GM18520 (cell line): Measurements from ENCODE around the gene MZT1.
"Not testable (repeated sequence)": the region's sequence is repeated elsewhere in the genome, so short reads cannot be mapped to it uniquely, and the experiment has no call there.

Experiments
- ATAC-seq: cut with Tn5 transposase; IDR thresholded peaks from one replicate; pipeline ENCODE4 v1.9.1; 2021; ENCODE audit not compliant: unreplicated experiment

Gene MZT1, protein sequence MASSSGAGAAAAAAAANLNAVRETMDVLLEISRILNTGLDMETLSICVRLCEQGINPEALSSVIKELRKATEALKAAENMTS

DNA sequence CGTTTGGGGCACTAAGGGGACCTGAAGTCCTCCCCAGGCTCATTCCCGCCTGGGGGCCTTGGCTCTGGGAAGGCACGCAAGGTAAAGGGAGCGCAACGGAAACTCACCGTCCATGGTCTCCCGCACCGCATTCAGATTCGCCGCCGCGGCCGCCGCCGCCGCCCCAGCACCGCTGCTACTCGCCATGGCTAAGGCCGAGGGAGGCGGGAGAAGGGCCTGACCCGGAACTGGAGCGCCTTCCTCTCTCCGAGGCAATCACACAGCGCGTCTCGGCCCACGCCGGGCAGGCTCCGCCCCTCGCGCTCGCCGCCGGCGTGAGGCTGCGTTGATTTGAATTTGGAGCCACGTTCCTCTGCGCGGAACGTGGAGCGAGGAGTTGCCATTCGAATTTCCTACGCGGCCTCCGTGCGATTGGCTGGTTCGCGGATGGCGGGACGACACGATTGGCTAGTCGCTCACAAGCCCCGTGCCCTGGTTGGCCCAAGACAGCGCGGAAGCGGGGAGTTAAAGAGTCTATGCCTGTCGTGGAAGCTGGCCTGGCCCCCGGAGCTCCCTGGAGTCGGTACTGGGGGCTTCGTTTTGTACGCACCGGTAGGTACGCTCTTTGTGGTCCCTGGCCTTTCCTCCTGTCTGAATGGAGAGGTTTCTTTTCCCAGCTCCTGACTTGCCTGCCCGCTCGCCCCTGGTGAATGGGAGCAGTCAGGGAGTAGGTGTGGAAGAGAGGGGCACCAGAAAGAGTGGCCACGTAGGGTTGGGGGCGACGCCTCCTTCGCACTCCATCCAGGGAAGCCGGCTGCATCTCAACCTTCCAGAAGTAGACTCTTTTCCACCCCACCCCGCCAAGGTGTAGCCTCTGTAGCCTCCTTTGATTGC, at the start of gene MZT1, which contains the start of gene BORA:
MZT1 (minus strand) TSS at position 213 of the 873 bp plus-strand sequence; CDS start at position 186, 27 bp downstream.
BORA (plus strand) TSS at position 507 of the 873 bp plus-strand sequence. CDS start 1,018 bp downstream, outside the sequence.
- ATAC-seq = peak; percentile 97

DNA sequence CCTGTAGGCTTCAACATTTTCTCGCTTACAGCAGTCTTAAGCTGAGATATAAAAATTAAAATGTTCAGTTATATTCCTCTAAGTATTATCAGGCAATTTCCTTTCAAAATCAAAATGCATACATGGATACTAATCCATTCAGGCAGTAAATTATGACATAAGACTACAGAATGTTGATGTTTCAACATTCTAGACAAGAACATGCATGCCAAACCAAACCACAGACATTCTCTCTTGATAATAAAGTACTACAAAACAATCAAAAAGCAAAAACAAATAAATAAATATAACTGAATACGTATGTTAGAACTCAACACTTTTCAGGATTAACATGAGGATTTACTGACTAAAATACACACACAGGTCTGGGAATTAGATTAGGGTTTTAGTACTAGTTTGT, 46.6 kb upstream of the MZT1 start:
- no peak for ATAC-seq

DNA sequence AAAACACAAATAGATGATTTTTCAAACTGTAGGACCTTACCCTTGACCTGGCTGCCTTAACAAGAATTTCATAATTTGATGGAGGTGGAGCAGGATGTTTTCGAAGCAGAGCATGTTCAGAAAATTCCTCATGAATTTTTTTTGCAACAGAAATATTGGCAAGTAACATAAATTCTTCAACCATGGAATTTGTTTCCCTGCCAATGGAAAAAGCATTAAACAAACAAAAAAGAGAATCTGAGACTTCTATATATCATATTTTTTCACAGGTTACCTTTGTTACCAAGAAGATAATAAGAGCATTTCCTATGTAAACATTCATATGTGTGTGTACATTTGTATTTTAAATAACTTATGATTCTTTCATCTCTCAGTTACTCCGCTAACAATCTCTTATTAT, 36.0 kb upstream of the MZT1 start:
- ATAC-seq = no peak

DNA sequence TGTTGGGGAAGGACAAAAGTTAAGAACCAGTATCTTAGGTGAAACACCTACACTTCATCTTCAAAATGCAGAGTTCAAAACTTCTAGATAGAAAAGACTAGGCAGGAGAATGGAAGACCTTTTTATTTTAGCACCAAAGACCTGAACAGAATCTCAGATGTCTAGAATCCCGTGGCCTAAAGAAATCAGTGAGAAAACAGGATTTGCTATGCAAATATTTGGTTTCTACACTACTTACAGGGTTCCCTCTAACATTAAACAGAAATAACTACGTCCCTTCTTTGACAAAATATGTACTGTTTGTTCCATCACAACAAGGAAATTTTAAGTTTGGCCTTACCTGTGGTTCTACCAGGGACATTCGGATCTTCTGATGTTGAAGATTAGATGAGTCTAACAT, 32.8 kb upstream of the MZT1 start:
- ATAC-seq = peak; percentile 46

DNA sequence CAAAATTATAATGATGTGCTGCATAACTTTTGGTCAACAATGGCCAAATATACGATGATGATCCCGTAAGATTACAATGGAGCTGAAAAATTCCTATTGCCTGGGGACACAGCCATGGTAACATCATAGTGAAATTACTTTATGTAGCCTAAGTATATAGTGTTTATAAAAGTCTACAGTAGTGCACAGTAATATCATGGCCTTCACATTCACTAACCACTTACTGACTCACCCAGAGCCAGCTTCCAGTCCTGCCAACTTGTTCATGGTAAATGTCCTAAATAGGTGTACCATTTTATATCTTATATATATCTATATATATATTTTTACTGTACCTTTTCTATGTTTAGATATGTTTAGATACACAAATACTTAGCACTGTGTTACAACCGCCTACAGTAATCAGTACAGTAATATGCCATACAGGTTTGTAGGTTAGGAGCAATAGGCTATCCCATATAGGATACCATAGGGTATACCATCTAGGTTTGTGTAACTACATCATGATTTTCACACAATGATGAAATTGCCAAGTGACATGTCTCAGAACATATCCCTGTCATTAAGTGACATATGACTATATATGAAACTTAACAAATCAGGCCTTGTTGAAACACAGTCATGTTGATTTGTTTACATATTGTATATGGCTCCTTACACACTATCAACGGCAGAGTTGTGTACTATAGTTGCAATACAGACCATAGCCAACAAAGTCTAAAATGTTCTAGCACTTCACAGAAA, 30.5 kb upstream of the MZT1 start:
- no peak for ATAC-seq

DNA sequence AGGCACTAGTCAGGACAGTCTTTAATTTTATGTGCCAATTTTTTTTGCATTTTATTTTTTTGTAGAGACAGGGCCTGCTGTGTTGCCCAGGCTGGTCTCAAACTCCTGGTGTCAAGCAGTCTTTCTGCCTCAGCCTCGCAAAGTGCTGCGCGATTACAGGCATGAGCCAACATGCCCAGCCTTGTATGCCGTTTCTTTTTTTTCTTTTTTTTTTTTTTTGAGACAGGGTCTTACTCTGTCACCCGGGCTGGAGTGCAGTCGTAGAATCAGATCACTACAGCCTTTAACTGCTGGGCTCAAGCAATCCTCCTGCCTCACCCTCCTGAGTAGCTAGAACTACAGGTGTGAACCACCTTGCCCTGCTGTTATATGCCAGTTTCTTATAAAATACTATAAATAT, 26.7 kb upstream of the MZT1 start:
- no peak for ATAC-seq

DNA sequence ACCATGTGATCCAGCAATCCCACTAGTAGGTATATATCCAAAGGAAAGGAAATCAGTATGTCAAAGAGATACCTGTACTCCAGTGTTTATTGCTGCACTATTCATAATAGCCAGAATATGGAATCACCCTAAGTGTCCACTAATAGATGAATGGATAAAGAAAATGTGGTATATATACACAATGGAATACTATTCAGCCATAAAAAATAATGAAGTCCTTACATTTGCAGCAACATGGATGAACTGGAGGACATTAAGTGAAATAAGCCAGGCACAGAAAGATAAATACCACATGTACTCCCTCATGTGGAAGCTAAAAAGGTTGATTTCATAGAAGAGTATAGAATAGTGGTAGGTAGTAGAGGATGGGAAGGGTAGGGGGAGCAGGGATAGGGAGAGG, 23.8 kb upstream of the MZT1 start:
- no peak for ATAC-seq

DNA sequence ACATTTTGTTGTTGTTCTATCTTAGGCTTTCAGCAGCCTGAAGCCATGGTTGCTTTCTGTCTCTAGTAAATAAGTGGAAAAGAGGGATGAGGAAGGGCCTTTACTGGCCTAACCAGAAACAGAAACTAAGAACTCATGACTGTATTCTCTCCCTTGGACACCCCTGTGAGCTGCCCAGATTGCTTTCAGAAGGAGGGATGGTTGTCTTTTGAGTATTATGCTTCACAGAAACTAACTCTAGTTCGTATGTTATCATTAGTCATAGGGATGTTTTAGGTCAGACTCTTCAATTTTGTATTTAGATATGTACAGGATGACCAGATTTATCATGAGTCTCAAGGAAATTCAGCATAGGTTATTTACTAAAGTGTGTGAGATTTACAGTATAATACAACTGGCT, 17.8 kb upstream of the MZT1 start:
- ATAC-seq = no peak

DNA sequence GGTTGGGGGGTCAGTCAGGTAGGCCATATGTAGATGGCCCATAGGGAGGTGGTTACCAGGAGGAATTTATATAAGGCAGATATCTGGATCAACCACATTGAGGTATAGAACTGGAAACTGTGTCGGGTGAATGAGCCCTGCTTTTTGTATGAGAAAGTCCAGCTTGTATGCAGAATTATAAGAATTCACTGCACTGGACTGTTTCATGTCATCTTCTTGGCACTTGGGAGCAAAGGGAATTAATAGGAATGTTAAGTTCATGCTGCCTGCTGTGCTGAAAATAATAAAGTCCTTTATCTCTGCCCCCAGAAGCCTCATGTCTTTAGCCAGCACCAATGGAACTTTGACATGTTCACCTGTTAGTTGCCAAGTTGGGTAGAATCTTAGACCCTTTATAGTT, 12.6 kb upstream of the MZT1 start:
- ATAC-seq = no peak

DNA sequence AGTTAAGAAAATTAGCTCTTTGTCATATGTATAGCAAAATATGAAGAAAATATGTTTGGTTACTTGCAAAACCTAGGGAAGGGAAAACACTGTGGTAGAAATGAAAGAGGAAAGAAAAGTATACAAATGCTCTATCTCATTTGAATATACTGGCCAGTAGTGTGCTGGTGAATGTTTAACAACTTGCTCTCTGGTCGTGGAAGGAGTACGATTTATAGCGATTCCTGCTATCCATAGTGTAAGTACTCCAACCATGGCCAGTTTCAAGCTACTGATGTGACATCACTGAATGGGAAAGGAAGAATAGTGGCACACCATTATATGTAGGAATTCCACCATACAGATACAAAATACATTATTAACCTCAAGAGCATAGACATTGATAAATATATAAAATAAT, 9.6 kb upstream of the MZT1 start:
- ATAC-seq = no peak

DNA sequence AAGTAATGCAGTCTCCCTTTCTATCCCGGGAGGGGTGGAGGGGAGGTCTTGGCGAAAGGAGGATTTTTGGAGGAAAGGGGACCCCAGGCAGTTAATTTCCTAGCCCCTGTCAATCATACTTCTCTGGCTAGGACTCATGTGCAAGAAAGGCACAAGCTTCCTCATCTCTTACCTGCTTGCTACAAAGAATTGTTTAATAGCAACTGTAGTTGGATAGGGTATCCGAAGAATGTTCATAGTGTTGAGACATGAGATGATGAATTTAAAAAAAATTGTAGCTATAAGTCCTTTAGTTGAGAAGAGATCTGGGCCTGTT, 819 bp upstream of the MZT1 start:
- no peak for ATAC-seq

DNA sequence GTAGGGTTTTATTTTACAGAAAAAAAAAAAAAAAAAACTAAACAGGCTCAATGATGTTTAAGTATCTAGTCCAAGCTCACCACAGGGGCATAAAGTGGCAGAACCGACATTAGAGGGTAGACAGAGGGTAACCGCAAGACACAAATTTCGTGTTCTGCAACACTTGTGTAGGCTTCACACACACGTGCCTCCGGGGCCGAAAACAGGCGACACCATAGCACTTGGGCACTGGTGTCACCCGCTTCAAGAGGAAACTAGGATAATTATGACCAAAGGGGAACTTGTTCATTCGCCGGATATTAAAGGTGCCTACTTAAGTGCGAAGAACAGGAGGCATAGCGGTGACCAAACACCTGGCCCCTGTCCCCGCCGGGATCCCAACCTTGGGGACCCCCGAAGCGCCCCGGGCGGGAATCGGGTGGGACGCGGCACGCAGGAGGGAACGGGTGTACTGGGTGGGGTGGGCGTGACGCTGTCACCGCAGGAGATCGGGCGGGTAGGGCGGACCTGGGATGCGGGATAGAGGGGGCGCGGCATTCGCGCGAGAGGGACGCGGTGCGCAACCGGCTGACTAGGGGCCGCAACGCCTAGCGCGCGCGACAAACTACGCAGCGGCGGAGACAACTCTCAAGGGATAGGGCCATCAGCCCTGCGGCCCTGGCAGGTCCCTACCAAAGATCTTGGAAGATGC, 558 bp downstream of the MZT1 start:
- peak; percentile 5 for ATAC-seq

DNA sequence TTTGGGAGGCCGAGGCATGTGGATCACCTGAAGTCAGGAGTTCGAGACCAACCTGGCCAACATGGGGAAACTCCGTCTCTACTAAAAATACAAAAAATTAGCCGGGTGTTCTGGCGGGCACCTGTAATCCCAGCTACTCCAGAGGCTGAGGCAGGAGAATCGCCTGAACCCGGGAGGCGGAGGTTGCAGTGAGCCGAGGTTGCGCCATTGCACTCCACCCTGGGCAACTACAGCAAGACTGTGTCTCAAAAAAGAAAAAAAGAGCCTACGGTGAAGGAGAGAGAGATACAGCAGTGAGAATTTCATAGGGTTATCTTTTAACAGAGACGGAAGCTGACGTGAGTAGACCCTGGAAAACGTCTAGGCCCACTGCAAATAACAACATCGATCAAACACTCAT, 1.2 kb downstream of the MZT1 start:
- ATAC-seq = not testable (repeated sequence)

DNA sequence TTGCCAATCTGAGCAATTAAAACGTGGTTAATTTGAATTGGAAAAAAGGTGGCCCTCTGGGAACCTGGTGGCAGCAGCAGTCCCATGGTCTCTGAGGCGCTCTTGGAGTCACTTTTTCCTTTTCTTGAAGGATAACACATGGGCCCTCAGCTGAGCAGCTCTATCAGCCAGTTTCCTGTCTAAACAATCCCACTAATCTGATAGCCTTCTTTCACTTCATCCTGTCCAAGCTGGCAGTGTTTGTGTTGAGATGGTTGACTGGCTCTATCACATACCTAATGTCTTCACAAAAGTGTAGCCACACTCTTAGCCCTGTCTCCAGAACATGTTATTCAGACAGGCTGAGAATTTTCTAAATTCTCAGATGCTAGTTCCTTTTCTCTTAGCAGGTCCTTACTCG, 10.7 kb downstream of the MZT1 start:
- no peak for ATAC-seq

DNA sequence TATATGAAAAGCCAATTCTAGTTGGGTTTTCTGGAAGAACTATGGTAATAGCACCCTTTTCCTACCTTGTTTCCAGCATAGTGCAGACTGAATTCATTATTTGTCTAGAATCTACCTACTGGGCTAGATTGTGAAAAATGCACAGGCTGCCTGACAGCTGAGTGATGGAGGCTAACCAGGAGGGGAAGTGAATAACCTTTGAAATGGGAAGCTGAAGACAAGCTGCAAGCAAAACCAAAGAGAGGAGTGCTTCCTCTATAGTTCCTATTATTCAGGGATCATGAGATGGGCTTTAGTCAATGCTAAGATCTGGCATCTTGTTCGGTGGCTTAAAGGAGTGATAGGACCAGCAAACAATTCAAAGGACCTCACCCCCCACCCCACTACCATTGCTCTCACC, 26.9 kb downstream of the MZT1 start:
- ATAC-seq = no peak

DNA sequence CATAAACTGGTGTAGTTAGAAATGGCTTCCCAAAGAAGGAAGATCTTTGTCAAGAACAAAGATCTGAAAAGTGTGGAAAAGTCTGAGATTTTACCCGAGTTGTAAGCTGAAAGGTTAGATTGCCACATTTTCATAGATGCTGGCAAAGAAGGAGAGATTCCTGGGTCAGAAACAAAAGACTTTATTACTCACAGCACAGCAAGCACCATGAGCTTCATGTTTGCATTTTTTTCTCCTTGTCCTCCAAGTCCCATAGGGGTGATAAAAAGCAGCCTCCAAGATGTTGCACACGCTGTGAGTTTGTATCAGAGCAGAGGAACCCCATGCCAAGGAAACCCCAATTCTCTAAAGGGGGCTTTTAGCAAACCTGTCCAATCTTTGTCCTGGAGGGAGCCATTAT, 29.3 kb downstream of the MZT1 start:
- no peak for ATAC-seq

DNA sequence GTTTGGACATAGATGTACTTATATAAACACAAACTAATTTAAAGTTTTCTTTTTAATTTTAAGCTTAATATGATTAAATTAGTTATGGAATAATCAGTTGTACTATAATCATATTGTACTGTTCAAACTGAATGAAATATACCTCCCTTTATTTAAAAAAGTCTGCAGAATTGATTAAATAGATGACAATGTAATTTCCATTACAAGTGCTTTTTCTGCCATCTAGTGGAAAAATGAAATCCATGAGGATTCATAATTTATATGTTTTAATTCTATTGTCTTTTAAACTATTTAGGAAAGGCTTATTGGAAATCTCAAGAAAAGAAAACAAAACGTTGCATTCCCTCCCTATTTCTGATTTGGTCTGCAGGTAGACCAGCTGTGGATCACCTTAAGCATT, 30.9 kb downstream of the MZT1 start:
- no peak for ATAC-seq

DNA sequence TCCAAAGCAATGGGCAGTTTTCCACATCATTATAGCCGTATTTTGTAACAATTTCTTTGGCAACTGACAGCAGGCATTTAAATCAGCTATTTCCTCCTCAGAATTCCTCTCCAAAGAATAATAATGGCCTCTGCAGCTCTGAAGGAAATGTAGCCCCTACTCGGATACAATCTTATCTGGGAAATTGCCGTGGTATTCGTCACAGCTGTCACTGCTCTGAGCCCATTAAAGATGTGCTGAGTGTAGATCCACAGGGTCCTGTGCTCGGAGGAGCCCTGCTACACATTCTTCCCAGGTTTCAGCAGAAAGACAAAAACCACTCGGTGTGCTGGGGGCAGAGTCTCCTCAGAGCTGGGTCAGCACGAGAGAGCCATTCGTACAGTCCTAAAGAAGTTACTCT, 33.1 kb downstream of the MZT1 start:
- no peak for ATAC-seq

DNA sequence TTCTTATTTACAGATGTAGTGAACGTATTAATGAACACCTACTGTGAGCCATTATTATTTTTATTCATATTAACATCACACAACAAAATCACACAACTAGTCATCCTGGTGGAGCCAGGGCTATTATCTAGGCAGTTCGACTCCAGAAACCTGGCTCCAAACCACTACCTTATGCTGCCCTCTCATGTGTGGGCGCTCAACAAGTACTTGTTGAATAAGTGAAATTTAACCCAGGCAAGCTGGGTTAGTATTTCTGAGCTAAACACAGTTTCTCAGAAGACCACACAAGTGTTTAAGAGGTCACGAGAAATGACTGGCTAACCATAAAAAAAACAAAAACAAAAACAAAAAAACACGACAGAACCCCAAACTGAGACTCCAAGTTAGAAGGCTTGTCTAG, 33.6 kb downstream of the MZT1 start:
- ATAC-seq = no peak

DNA sequence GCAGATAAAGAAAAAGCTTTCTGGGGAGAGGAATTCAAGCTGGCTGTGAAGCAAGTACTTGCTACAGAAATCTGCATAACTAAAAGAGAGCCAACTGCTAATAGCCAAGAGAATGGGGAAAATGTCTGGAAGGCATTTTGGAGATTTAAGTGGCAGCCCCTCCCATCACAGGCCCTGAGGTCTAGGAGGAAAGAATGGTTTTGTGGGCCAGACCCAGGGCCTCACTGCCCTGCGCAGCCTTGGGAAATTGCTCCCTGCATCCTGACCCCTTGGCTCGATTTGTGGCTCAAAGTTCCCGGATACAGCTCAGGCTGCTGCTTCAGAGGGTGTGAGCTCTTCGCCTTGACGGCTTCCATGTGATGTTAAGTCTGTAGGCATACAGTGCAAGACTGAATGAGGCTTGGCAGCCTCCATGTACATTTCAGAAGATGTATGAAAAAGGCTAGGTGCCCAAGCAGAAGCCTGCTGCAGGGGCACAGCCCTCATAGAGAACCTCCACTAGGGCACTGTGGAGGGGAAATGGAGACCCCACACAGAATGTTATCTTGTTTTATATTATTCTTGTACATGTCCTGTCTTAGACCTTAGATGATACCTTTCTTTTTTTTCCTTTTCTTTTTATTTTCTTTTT, 34.4 kb downstream of the MZT1 start:
- no peak for ATAC-seq

DNA sequence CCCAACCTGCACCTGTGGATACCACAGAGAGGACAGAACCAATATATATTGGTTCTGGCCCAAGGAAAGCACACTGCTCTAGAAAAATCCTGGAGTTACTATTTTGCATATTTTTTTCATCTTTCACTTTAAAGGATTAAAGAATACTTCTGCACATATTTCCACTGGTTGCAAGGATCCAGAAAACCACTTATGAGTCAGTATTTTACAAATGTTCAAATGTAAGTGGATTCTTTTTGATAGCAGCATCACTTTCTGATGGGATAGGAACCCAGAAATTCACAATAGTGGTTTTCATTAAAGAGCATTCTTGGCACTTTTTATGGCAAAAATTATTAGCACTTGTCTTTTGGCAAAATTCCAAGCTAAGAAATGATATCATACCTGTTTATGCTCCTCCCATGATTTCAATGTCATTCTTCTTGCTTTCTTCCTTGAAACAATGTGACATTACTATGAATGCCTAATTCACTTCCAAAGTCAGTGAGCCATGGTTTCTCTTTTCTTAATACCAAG, 38.2 kb downstream of the MZT1 start:
- no peak for ATAC-seq
